ENCODE data around the gene SPATA12.
"Not testable (repeated sequence)": the region's sequence is repeated elsewhere in the genome, so short reads cannot be mapped to it uniquely, and the experiment has no call there.

SPATA12 gene

GRCh38 chr3:57053122-57053521, 7.3 kb upstream of the SPATA12 start:
- no peak for DNase-seq

GRCh38 chr3:57057351-57057750, 3.1 kb upstream of the SPATA12 start:
- DNase-seq = no peak

- DNase-seq = no peak
These were observed 1.1 kb upstream of the SPATA12 start for GRCh38 chr3:57059411-57059810.

- DNase-seq = no peak
These were observed 1.1 kb downstream of the SPATA12 start for GRCh38 chr3:57061556-57061955.

GRCh38 chr3:57062101-57062631, 1.7 kb downstream of the SPATA12 start:
- peak; percentile 45 for DNase-seq

- no peak for DNase-seq
These were observed 2.6 kb downstream of the SPATA12 start for GRCh38 chr3:57063032-57063431.

GRCh38 chr3:57064001-57064400, 3.5 kb downstream of the SPATA12 start:
- DNase-seq = no peak

GRCh38 chr3:57064572-57064971, 4.1 kb downstream of the SPATA12 start:
- DNase-seq = no peak

GRCh38 chr3:57065588-57065987, 5.1 kb downstream of the SPATA12 start:
- no peak for DNase-seq

GRCh38 chr3:57066471-57066870, 6.0 kb downstream of the SPATA12 start:
- no peak for DNase-seq

GRCh38 chr3:57068437-57069089, 8.1 kb downstream of the SPATA12 start:
- no peak for DNase-seq

- DNase-seq = no peak
These were observed 9.0 kb downstream of the SPATA12 start for GRCh38 chr3:57069503-57069902.

GRCh38 chr3:57073628-57074027, 13.2 kb downstream of the SPATA12 start:
- DNase-seq = no peak

- no peak for DNase-seq
These were observed 13.7 kb downstream of the SPATA12 start for GRCh38 chr3:57074135-57074534.

- DNase-seq = no peak
These were observed 16.0 kb downstream of the SPATA12 start for GRCh38 chr3:57076422-57076951.

GRCh38 chr3:57077630-57078343, 17.3 kb downstream of the SPATA12 start:
- no peak for DNase-seq

- DNase-seq = no peak
These were observed 17.8 kb downstream of the SPATA12 start for GRCh38 chr3:57078344-57078634.

- DNase-seq = no peak
These were observed 18.4 kb downstream of the SPATA12 start for GRCh38 chr3:57078635-57079473.

- no peak for DNase-seq
These were observed 19.0 kb downstream of the SPATA12 start for GRCh38 chr3:57079474-57079831.

- no peak for DNase-seq
These were observed 19.7 kb downstream of the SPATA12 start for GRCh38 chr3:57080171-57080570.

- no peak for DNase-seq
These were observed 20.7 kb downstream of the SPATA12 start for GRCh38 chr3:57081173-57081572.

GRCh38 chr3:57082481-57082880, 22.0 kb downstream of the SPATA12 start:
- no peak for DNase-seq

- not testable (repeated sequence) for DNase-seq
These were observed 23.0 kb downstream of the SPATA12 start for GRCh38 chr3:57083266-57083995.

Measured in KG1 (cell line).